Prostate gland (tissue), 2 donors: Measurements from ENCODE around the gene C1GALT1C1L. TPM values are rescaled to one million over a fixed set of nuclear protein-coding genes. Genes with fewer than 3 reads are reported as not detected.

Experiments used
- total RNA-seq, 2 donors: library from RNA; depleted of rRNA; stranded (reverse); fragments of >200 nt; gene quantifications; one replicate each; pipeline ENCODE4 v1.1.0, GENCODE V29; 2016

Gene C1GALT1C1L
- total RNA-seq, 2 donors from 2014 or later: 0.91 to 2.3 TPM

Other genes with a start within 250 kb of the C1GALT1C1L start
- gene THADA, start 80.4 kb downstream of the C1GALT1C1L start, total RNA-seq: 10 to 100 TPM; 41.1 to 54.3 TPM
- 10 to 100 TPM in 1 of 2 donors, 1 to 10 TPM in 1; 5.9 to 25.2 TPM for gene PLEKHH2, start 39.2 kb downstream of the C1GALT1C1L start, total RNA-seq
- 10 to 100 TPM; 26.1 to 27.3 TPM for gene DYNC2LI1, start 97.6 kb upstream of the C1GALT1C1L start, total RNA-seq
- gene ABCG5, start 162.4 kb upstream of the C1GALT1C1L start, total RNA-seq: not detected
- gene ABCG8, start 162.5 kb upstream of the C1GALT1C1L start, total RNA-seq: under 1 TPM in 1 of 2 donors, not detected in 1; 0.57 TPM